Upper lobe of right lung (tissue), 1 donor: ENCODE measurements around the gene CUTC. TPM values are rescaled to one million over a fixed set of nuclear protein-coding genes. Genes with fewer than 3 reads are reported as not detected.
"Not testable (repeated sequence)": the region's sequence is repeated elsewhere in the genome, so short reads cannot be mapped to it uniquely, and the experiment has no call there.

ENCODE experiments used
- ATAC-seq: fragments of 200-7000 bp; cut with Tn5 transposase; one replicate; pipeline ENCODE4 v1.9.1; 2020; ENCODE audit warnings: mild to moderate bottlenecking, moderate library complexity
- DNase-seq: peaks from one replicate; pipeline ENCODE4 v3.0.0-alpha.2; 2020
- H3K27ac ChIP-seq: fragments of 200-600 bp; one replicate; pipeline ENCODE4 v1.8.0; 2022
- H3K27me3 ChIP-seq: fragments of 200-600 bp; one replicate; pipeline ENCODE4 v1.8.0; 2022; ENCODE audit warnings: mild to moderate bottlenecking
- H3K36me3 ChIP-seq: fragments of 200-600 bp; one replicate; pipeline ENCODE4 v1.8.0; 2022
- H3K4me1 ChIP-seq: fragments of 200-600 bp; one replicate; pipeline ENCODE4 v1.8.0; 2022
- H3K4me3 ChIP-seq: fragments of 200-600 bp; one replicate; pipeline ENCODE4 v1.8.0; 2022; ENCODE audit warnings: mild to moderate bottlenecking
- H3K9me3 ChIP-seq: fragments of 200-600 bp; one replicate; pipeline ENCODE4 v1.8.0; 2022
- CTCF ChIP-seq: fragments of 200-600 bp; IDR thresholded peaks from one replicate; pipeline ENCODE4 v1.8.0; 2022; ENCODE audit warnings: antibody characterized with exemption
- intact Hi-C: fragments of 100-400 bp; cut with DNase I; formaldehyde crosslinking; loops from one replicate; pipeline ENCODE4 v1.11.0; 2022
- total RNA-seq: library from RNA; stranded (reverse); fragmentation: NEBNext Ultra II Directional; extraction: Animal tissue kit (Norgen Biotek cat#: 25700); gene quantifications from one replicate; pipeline ENCODE4 v1.2.1, GENCODE V29; 2021
- donor health status: DM: no; HTN: yes; CAD: no; lungs with severe emphysema.

Gene CUTC
- total RNA-seq, 1 donor from 2014 or later = 15.8 TPM

- ATAC-seq (no peak), DNase-seq (no peak)
- peak overlapping the region; percentile 78 for H3K4me3 ChIP-seq
Measured at GRCh38 chr10:99733366-99733765, 1.3 kb downstream of the CUTC start.

GRCh38 chr10:99734111-99734510 is 2.1 kb downstream of the CUTC start:
- H3K27ac ChIP-seq, H3K9me3 ChIP-seq, intact Hi-C loops, DNase-seq, ATAC-seq, H3K27me3 ChIP-seq, H3K4me3 ChIP-seq: not testable (repeated sequence)
- peaks cover 22% of the 10 kb centered on the region for H3K36me3 ChIP-seq
- peaks cover 21% of the 10 kb centered on the region for H3K4me1 ChIP-seq

More at GRCh38 chr10:99733366-99733765, 1.3 kb downstream of the CUTC start:
- Histone ChIP-seq H3K9me3 (no peaks in the 10 kb centered on the region), H3K27ac (peak overlapping the region; percentile 96), H3K36me3 (peaks cover 27% of the 10 kb centered on the region), H3K4me1 (peaks cover 21% of the 10 kb centered on the region), H3K27me3 (no peaks in the 10 kb centered on the region)
- TF ChIP-seq CTCF = no peak
- intact Hi-C loops = no loop called here

GRCh38 chr10:99740260-99740659 is 8.2 kb downstream of the CUTC start:
- H3K27me3 ChIP-seq = no peaks in the 10 kb centered on the region
- H3K27ac ChIP-seq = no peak overlapping the region
- peaks cover 79% of the 10 kb centered on the region for H3K36me3 ChIP-seq
- DNase-seq (no peak), ATAC-seq (no peak)
- H3K4me1 ChIP-seq = no peaks in the 10 kb centered on the region
- no peak for TF ChIP-seq CTCF
- peaks cover 10% of the 10 kb centered on the region for H3K9me3 ChIP-seq
- no peak overlapping the region for H3K4me3 ChIP-seq
- intact Hi-C loops = no loop called here

- H3K27ac ChIP-seq = no peak overlapping the region
- DNase-seq (no peak), ATAC-seq (no peak)
- no peaks in the 10 kb centered on the region for H3K4me1 ChIP-seq
- no peak overlapping the region for H3K4me3 ChIP-seq
- H3K36me3 ChIP-seq = peaks cover 86% of the 10 kb centered on the region
- H3K9me3 ChIP-seq = peaks cover 10% of the 10 kb centered on the region
- no peak for TF ChIP-seq CTCF
- no peaks in the 10 kb centered on the region for H3K27me3 ChIP-seq
- intact Hi-C loops = no loop called here
Measured at GRCh38 chr10:99740933-99741559, 9.0 kb downstream of the CUTC start.

- no peak for DNase-seq
- no peak for ATAC-seq
- H3K36me3 ChIP-seq = peaks cover 83% of the 10 kb centered on the region
- no peak overlapping the region for H3K4me3 ChIP-seq
- TF ChIP-seq CTCF = no peak
- no peaks in the 10 kb centered on the region for H3K27me3 ChIP-seq
- H3K4me1 ChIP-seq = no peaks in the 10 kb centered on the region
- intact Hi-C loops = no loop called here
- peaks cover 10% of the 10 kb centered on the region for H3K9me3 ChIP-seq
- H3K27ac ChIP-seq = no peak overlapping the region
Measured at GRCh38 chr10:99742254-99742653, 10.2 kb downstream of the CUTC start.

- intact Hi-C loops = no loop called here
- no peak for ATAC-seq
- no peak overlapping the region for H3K4me3 ChIP-seq
- H3K4me1 ChIP-seq = no peaks in the 10 kb centered on the region
- TF ChIP-seq CTCF = no peak
- H3K9me3 ChIP-seq = peaks cover 10% of the 10 kb centered on the region
- H3K36me3 ChIP-seq = peaks cover 83% of the 10 kb centered on the region
- DNase-seq = no peak
- H3K27me3 ChIP-seq = no peaks in the 10 kb centered on the region
- no peak overlapping the region for H3K27ac ChIP-seq
Measured at GRCh38 chr10:99742701-99743100, 10.7 kb downstream of the CUTC start.
